GM23338 (cell line): ENCODE measurements around the gene DAB2. TPM values are rescaled to one million over a fixed set of nuclear protein-coding genes. Genes with fewer than 3 reads are reported as not detected.

Experiments used
- ATAC-seq: fragments of 200-7000 bp; cut with Tn5 transposase; 3 replicates; pipeline ENCODE4 v1.9.1; 2020
- DNase-seq: peaks from one replicate; pipeline ENCODE4 v3.0.0-alpha.2; 2015; ENCODE audit warnings: low spot score
- H2AFZ ChIP-seq: fragments of 200-600 bp; sonication (generic); 2 replicates; pipeline ENCODE4 v1.8.0; 2016; ENCODE audit warnings: antibody characterized with exemption, mild to moderate bottlenecking, moderate library complexity
- H3F3A ChIP-seq: fragments of 200-600 bp; sonication (generic); replicated peaks from 2 replicates; pipeline ENCODE4 v1.8.0; 2017; ENCODE audit warnings: antibody characterized with exemption, mixed run types, low read depth
- H3K27ac ChIP-seq: fragments of 200-600 bp; sonication (generic); 2 replicates; pipeline ENCODE4 v1.6.1; 2016; ENCODE audit warnings: low read depth
- H3K27me3 ChIP-seq: fragments of 200-600 bp; sonication (generic); 2 replicates; pipeline ENCODE4 v1.8.0; 2016; ENCODE audit warnings: mild to moderate bottlenecking, mixed run types, moderate library complexity; ENCODE audit not compliant: insufficient read depth
- H3K36me3 ChIP-seq: fragments of 200-600 bp; sonication (generic); 2 replicates; pipeline ENCODE4 v1.8.0; 2016; ENCODE audit warnings: mild to moderate bottlenecking; ENCODE audit not compliant: insufficient read depth
- H3K4me1 ChIP-seq: fragments of 200-600 bp; sonication (generic); 2 replicates; pipeline ENCODE4 v1.8.0; 2016; ENCODE audit warnings: mild to moderate bottlenecking, moderate library complexity; ENCODE audit not compliant: insufficient read depth
- H3K4me2 ChIP-seq: fragments of 200-600 bp; sonication (generic); 2 replicates; pipeline ENCODE4 v1.7.1; 2017; ENCODE audit warnings: mixed run types
- H3K4me3 ChIP-seq: fragments of 200-600 bp; sonication (generic); 2 replicates; pipeline ENCODE4 v1.6.1; 2016; ENCODE audit warnings: mixed run types
- H3K79me2 ChIP-seq: fragments of 200-600 bp; sonication (generic); replicated peaks from 2 replicates; pipeline ENCODE4 v1.8.0; 2017; ENCODE audit warnings: mild to moderate bottlenecking; ENCODE audit not compliant: insufficient read depth
- H3K9me2 ChIP-seq: fragments of 200-600 bp; sonication (generic); 2 replicates; pipeline ENCODE4 v1.8.0; 2017; ENCODE audit not compliant: insufficient read depth
- H4K20me1 ChIP-seq: fragments of 200-600 bp; sonication (generic); replicated peaks from 2 replicates; pipeline ENCODE4 v1.8.0; 2017; ENCODE audit warnings: mild to moderate bottlenecking; ENCODE audit not compliant: insufficient read depth
- H3K27ac Mint-ChIP-seq: 2 replicates; pipeline ENCODE4 v1.8.0; 2020; ENCODE audit warnings: inconsistent platforms, mild to moderate bottlenecking, moderate library complexity, mixed read lengths
- H3K27me3 Mint-ChIP-seq: 3 replicates; pipeline ENCODE4 v1.8.0; 2022; ENCODE audit warnings: low read depth, mild to moderate bottlenecking, moderate library complexity, mixed read lengths, inconsistent platforms; ENCODE audit not compliant: insufficient read depth, poor library complexity
- H3K36me3 Mint-ChIP-seq: 3 replicates; pipeline ENCODE4 v1.8.0; 2021; ENCODE audit warnings: low read depth, mild to moderate bottlenecking, inconsistent platforms, moderate library complexity, mixed read lengths
- H3K4me1 Mint-ChIP-seq: 3 replicates; pipeline ENCODE4 v1.8.0; 2020; ENCODE audit warnings: mild to moderate bottlenecking, inconsistent platforms, mixed read lengths
- H3K4me3 Mint-ChIP-seq: 3 replicates; pipeline ENCODE4 v1.8.0; 2021; ENCODE audit warnings: moderate library complexity, mild to moderate bottlenecking, inconsistent platforms, mixed read lengths
- H3K9me3 Mint-ChIP-seq: 3 replicates; pipeline ENCODE4 v1.8.0; 2020; ENCODE audit warnings: moderate library complexity, mild to moderate bottlenecking, inconsistent platforms, mixed read lengths
- EZH2 ChIP-seq: fragments of 200-600 bp; sonication (generic); IDR thresholded peaks from one replicate; pipeline ENCODE4 v1.8.0; 2017; ENCODE audit warnings: antibody characterized with exemption, mild to moderate bottlenecking, low read depth; ENCODE audit not compliant: unreplicated experiment
- EZH2phosphoT487 ChIP-seq: fragments of 200-600 bp; sonication (generic); IDR thresholded peaks from one replicate; pipeline ENCODE4 v1.8.1; 2018; ENCODE audit warnings: antibody characterized with exemption; ENCODE audit not compliant: unreplicated experiment
- JUNB ChIP-seq: IDR thresholded peaks from one replicate; pipeline ENCODE4 v1.6.1; 2016; ENCODE audit warnings: antibody characterized with exemption; ENCODE audit not compliant: unreplicated experiment
- POLR2AphosphoS5 ChIP-seq: IDR thresholded peaks from 2 replicates; pipeline ENCODE4 v1.6.1; 2016; ENCODE audit warnings: antibody characterized with exemption, low read depth
- REST ChIP-seq: IDR thresholded peaks from one replicate; pipeline ENCODE4 v1.6.1; 2018; ENCODE audit warnings: antibody characterized with exemption; ENCODE audit not compliant: unreplicated experiment
- ZNF114 ChIP-seq: fragments of 250-450 bp; sonication (Bioruptor Pico); IDR thresholded peaks from 2 replicates; pipeline ENCODE4 v1.5.0; 2020; ENCODE audit warnings: mild to moderate bottlenecking, moderate library complexity
- ZNF331 ChIP-seq: fragments of 250-450 bp; sonication (Bioruptor Pico); IDR thresholded peaks from 2 replicates; pipeline ENCODE4 v1.5.0; 2020; ENCODE audit warnings: low read depth, mild to moderate bottlenecking, moderate library complexity
- ZNF462 ChIP-seq: fragments of 250-450 bp; sonication (Bioruptor Pico); IDR thresholded peaks from 2 replicates; pipeline ENCODE4 v1.5.0; 2020; ENCODE audit warnings: mild to moderate bottlenecking, moderate library complexity
- polyA plus RNA-seq: library from polyadenylated mRNA; unstranded; fragments of >200 nt; fragmentation: Nextera tagmentation; extraction: Ambion mirVana; gene quantifications from 2 replicates; pipeline ENCODE4 v1.2.1, GENCODE V29; 2016
- total RNA-seq: library from RNA; depleted of rRNA; stranded (reverse); fragments of >200 nt; shearing (Covaris generic); gene quantifications from 2 replicates; pipeline ENCODE4 v1.2.3, GENCODE V29; 2014
- TF ChIP-seq, protein P1 (sequence below): IDR thresholded peaks from 2 replicates; pipeline ENCODE4 v1.6.1; 2016; ENCODE audit warnings: antibody characterized with exemption

The DAB2 gene
- total and polyA plus RNA-seq, 2 experiments from 2014 or later = 6.4 to 8.4 TPM

DNA sequence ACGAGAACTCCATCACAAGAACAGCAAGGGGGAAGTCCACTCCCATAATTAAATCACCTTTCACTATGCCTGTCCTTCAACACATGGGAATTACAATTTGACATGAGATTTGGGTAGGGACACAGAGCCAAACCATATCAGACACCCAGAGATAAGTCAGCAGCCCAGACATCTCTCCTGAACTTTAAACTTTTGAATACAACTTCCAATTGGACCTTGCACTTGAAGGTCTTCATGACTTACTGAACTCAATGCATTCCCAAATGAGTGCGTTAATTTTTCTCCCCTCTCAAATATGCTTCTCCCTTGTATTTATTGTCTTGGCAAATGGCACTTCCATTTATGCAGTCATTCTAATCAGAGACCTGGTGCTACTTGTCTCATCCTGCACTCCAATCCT is 72.6 kb downstream of the DAB2 start:
- H4K20me1 ChIP-seq = no peaks in the 10 kb centered on the region
- H3K4me2 ChIP-seq = no peak overlapping the region
- TF ChIP-seq POLR2AphosphoS5 = no peak
- TF ChIP-seq, protein P1, sequence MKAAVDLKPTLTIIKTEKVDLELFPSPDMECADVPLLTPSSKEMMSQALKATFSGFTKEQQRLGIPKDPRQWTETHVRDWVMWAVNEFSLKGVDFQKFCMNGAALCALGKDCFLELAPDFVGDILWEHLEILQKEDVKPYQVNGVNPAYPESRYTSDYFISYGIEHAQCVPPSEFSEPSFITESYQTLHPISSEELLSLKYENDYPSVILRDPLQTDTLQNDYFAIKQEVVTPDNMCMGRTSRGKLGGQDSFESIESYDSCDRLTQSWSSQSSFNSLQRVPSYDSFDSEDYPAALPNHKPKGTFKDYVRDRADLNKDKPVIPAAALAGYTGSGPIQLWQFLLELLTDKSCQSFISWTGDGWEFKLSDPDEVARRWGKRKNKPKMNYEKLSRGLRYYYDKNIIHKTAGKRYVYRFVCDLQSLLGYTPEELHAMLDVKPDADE = no peak
- TF ChIP-seq JUNB = no peak
- no peak for TF ChIP-seq ZNF114
- H3K4me1 ChIP-seq = no peaks in the 10 kb centered on the region
- H3K4me1 Mint-ChIP-seq = peaks cover 6% of the 10 kb centered on the region
- H2AFZ ChIP-seq = no peak overlapping the region
- no peaks in the 10 kb centered on the region; the same call in 1 of the 2 replicates for H3K36me3 ChIP-seq
- H3K9me2 ChIP-seq = peaks cover 9% of the 10 kb centered on the region
- no peaks in the 10 kb centered on the region for H3K27me3 ChIP-seq
- H3K36me3 Mint-ChIP-seq = peaks cover 8% of the 10 kb centered on the region; the same call in 2 of the 3 replicates
- peaks cover 3% of the 10 kb centered on the region for H3K27me3 Mint-ChIP-seq
- H3K79me2 ChIP-seq = no peaks in the 10 kb centered on the region
- H3K4me3 ChIP-seq = no peak overlapping the region
- H3K4me3 Mint-ChIP-seq = no peak overlapping the region
- peaks cover 32% of the 10 kb centered on the region for H3K9me3 Mint-ChIP-seq
- H3K27ac Mint-ChIP-seq = no peak overlapping the region
- no peak for DNase-seq
- H3K27ac ChIP-seq = no peak overlapping the region
- ATAC-seq = no peak
- H3F3A ChIP-seq = no peaks in the 10 kb centered on the region

GRCh38 chr5:39349484-39349883 is 75.3 kb downstream of the DAB2 start:
- Histone ChIP-seq H3K79me2 (no peaks in the 10 kb centered on the region), H3K9me2 (peaks cover 7% of the 10 kb centered on the region), H3K36me3 (no peaks in the 10 kb centered on the region; the same call in 1 of the 2 replicates), H3K4me2 (no peak overlapping the region), H2AFZ (no peak overlapping the region), H4K20me1 (no peaks in the 10 kb centered on the region), H3K4me3 (no peak overlapping the region), H3K27ac (no peak overlapping the region), H3F3A (no peaks in the 10 kb centered on the region), H3K27me3 (no peaks in the 10 kb centered on the region), H3K4me1 (no peaks in the 10 kb centered on the region)
- Mint-ChIP-seq H3K4me1 (no peaks in the 10 kb centered on the region), H3K9me3 (peaks cover 34% of the 10 kb centered on the region), H3K27me3 (peaks cover 3% of the 10 kb centered on the region), H3K36me3 (peaks cover 8% of the 10 kb centered on the region; the same call in 2 of the 3 replicates), H3K4me3 (no peak overlapping the region), H3K27ac (no peak overlapping the region)
- TF ChIP-seq ZNF462 (CRISPR knock-in tag) (no peak), REST (no peak), ZNF331 (CRISPR knock-in tag) (no peak), EZH2phosphoT487 (no peak), JUNB (no peak), ZNF114 (no peak), EZH2 (no peak), POLR2AphosphoS5 (no peak)
- TF ChIP-seq, protein P1 = no peak
- no peak for DNase-seq
- no peak for ATAC-seq
